OCI-LY1 (cell line): ENCODE results near the gene CHRDL1.

Experiments
- H2AFZ ChIP-seq: fragments of 200-600 bp; sonication (generic), shearing (Covaris generic); 2 replicates; pipeline ENCODE4 v1.6.0; 2014; ENCODE audit warnings: antibody characterized with exemption, mild to moderate bottlenecking, low read length
- H3F3A ChIP-seq: fragments of 200-600 bp; sonication (generic), shearing (Covaris generic); 2 replicates; pipeline ENCODE4 v1.6.0; 2014; ENCODE audit warnings: mild to moderate bottlenecking, antibody characterized with exemption, low read length, moderate library complexity; ENCODE audit not compliant: insufficient read depth
- H3K27ac ChIP-seq: fragments of 200-600 bp; sonication (generic); 2 replicates; pipeline ENCODE4 v1.5.1; 2014; ENCODE audit warnings: low read length, mixed run types, mild to moderate bottlenecking, low read depth; ENCODE audit not compliant: poor library complexity, severe bottlenecking
- H3K27me3 ChIP-seq: fragments of 200-600 bp; sonication (generic); 2 replicates; pipeline ENCODE4 v1.6.0; 2014; ENCODE audit warnings: antibody characterized with exemption, mild to moderate bottlenecking, low read length, moderate library complexity; ENCODE audit not compliant: insufficient read depth
- H3K36me3 ChIP-seq: fragments of 200-600 bp; sonication (generic); 2 replicates; pipeline ENCODE4 v1.6.1; 2014; ENCODE audit warnings: mild to moderate bottlenecking, antibody characterized with exemption, low read length, moderate library complexity, mixed read lengths; ENCODE audit not compliant: insufficient read depth
- H3K4me1 ChIP-seq: fragments of 200-600 bp; sonication (generic); 2 replicates; pipeline ENCODE4 v1.5.1; 2014; ENCODE audit warnings: mild to moderate bottlenecking, low read length, moderate library complexity; ENCODE audit not compliant: insufficient read depth, severe bottlenecking
- H3K4me2 ChIP-seq: fragments of 200-600 bp; sonication (generic), shearing (Covaris generic); 2 replicates; pipeline ENCODE4 v1.6.1; 2014; ENCODE audit warnings: low read length
- H3K4me3 ChIP-seq: fragments of 200-600 bp; sonication (generic); 2 replicates; pipeline ENCODE4 v1.5.1; 2014; ENCODE audit warnings: low read length, low read depth, mild to moderate bottlenecking, mixed read lengths; ENCODE audit not compliant: poor library complexity, severe bottlenecking
- H3K79me2 ChIP-seq: fragments of 200-600 bp; shearing (Covaris generic); 2 replicates; pipeline ENCODE4 v1.6.1; 2016; ENCODE audit warnings: mixed run types, low read length, mixed read lengths; ENCODE audit not compliant: insufficient read depth
- H3K9ac ChIP-seq: fragments of 200-600 bp; sonication (generic), shearing (Covaris generic); 2 replicates; pipeline ENCODE4 v1.6.1; 2014; ENCODE audit warnings: mild to moderate bottlenecking, low read length, mixed read lengths
- H3K9me2 ChIP-seq: fragments of 200-600 bp; sonication (generic), shearing (Covaris generic); 2 replicates; pipeline ENCODE4 v1.6.1; 2014; ENCODE audit warnings: low read depth, mild to moderate bottlenecking, low read length, mixed read lengths
- H3K9me3 ChIP-seq: fragments of 200-600 bp; shearing (Covaris generic); 2 replicates; pipeline ENCODE4 v1.6.1; 2014; ENCODE audit warnings: low read length, mixed read lengths
- H4K20me1 ChIP-seq: fragments of 200-600 bp; sonication (generic), shearing (Covaris generic); 2 replicates; pipeline ENCODE4 v1.6.0; 2016; ENCODE audit warnings: mild to moderate bottlenecking, low read length; ENCODE audit not compliant: insufficient read depth
- EZH2 ChIP-seq: fragments of 200-600 bp; sonication (generic), shearing (Covaris generic); IDR thresholded peaks from 2 replicates; pipeline ENCODE4 v1.8.0; 2017; ENCODE audit warnings: borderline replicate concordance, mixed run types, mild to moderate bottlenecking, antibody characterized with exemption, low read length, moderate library complexity, mixed read lengths
- TF ChIP-seq, protein P1 (sequence below): fragments of 200-600 bp; sonication (generic), shearing (Covaris generic); IDR thresholded peaks from 2 replicates; pipeline ENCODE4 v1.5.1; 2017; ENCODE audit warnings: mild to moderate bottlenecking, antibody characterized with exemption, low read length, moderate library complexity, mixed read lengths

The CHRDL1 gene

DNA sequence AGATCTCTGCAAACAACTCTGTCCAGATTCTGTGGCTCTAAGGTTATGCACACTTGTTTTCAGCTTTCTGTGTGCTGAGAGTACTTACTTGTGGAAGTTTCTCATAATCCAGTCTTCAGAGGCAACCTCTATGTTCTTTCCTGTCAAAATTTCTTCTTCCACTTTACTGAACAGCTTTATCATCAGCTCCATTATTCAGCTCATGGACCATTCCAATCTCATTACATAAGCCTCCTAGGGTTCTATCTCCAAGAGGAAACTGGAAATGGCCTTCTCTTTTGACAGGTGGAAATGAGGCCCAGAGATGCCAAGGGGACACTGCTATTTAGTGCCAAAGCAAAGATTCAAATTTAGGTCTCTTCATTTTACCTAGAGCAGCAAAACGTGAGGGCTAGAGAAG lies 61.3 kb downstream of the CHRDL1 start:
- Histone ChIP-seq H3K9me3 (no peaks in the 10 kb centered on the region), H3K27me3 (no peaks in the 10 kb centered on the region), H3F3A (no peaks in the 10 kb centered on the region), H4K20me1 (no peaks in the 10 kb centered on the region), H3K4me1 (no peaks in the 10 kb centered on the region), H3K27ac (no peak overlapping the region), H3K36me3 (no peaks in the 10 kb centered on the region), H3K9me2 (no peaks in the 10 kb centered on the region), H2AFZ (no peak overlapping the region), H3K4me3 (no peak overlapping the region), H3K79me2 (no peaks in the 10 kb centered on the region), H3K4me2 (no peak overlapping the region), H3K9ac (no peak overlapping the region)
- TF ChIP-seq EZH2, result no peak
- TF ChIP-seq, protein P1, sequence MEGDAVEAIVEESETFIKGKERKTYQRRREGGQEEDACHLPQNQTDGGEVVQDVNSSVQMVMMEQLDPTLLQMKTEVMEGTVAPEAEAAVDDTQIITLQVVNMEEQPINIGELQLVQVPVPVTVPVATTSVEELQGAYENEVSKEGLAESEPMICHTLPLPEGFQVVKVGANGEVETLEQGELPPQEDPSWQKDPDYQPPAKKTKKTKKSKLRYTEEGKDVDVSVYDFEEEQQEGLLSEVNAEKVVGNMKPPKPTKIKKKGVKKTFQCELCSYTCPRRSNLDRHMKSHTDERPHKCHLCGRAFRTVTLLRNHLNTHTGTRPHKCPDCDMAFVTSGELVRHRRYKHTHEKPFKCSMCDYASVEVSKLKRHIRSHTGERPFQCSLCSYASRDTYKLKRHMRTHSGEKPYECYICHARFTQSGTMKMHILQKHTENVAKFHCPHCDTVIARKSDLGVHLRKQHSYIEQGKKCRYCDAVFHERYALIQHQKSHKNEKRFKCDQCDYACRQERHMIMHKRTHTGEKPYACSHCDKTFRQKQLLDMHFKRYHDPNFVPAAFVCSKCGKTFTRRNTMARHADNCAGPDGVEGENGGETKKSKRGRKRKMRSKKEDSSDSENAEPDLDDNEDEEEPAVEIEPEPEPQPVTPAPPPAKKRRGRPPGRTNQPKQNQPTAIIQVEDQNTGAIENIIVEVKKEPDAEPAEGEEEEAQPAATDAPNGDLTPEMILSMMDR, result no peak

DNA sequence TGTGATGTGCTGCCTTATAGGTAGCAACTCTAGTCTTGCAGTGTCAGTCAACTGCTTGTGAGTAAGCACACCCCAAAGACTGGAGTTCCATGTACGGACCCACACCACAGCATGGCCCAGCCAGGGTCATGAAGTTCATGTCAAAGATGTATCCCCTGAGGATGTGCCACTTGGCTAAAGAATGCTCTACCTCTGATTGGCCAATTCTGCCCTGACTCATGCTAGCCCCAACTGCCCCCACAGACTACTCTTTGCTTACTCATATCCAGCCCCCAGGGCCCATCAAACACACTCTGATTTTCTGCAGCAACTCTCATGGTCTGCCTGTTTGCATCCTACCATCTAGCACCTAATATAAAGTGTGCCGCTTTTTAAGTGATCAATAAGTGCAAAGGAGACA lies 62.5 kb downstream of the CHRDL1 start:
- Histone ChIP-seq H3K4me3 (no peak overlapping the region), H3K27ac (no peak overlapping the region), H3K9me3 (no peaks in the 10 kb centered on the region), H3K9ac (no peak overlapping the region), H3K4me2 (no peak overlapping the region), H3K36me3 (no peaks in the 10 kb centered on the region), H3K9me2 (no peaks in the 10 kb centered on the region), H3F3A (no peaks in the 10 kb centered on the region), H3K4me1 (no peaks in the 10 kb centered on the region), H2AFZ (no peak overlapping the region), H3K79me2 (no peaks in the 10 kb centered on the region), H3K27me3 (no peaks in the 10 kb centered on the region), H4K20me1 (no peaks in the 10 kb centered on the region)
- TF ChIP-seq, protein P1, result no peak
- no peak for TF ChIP-seq EZH2

DNA sequence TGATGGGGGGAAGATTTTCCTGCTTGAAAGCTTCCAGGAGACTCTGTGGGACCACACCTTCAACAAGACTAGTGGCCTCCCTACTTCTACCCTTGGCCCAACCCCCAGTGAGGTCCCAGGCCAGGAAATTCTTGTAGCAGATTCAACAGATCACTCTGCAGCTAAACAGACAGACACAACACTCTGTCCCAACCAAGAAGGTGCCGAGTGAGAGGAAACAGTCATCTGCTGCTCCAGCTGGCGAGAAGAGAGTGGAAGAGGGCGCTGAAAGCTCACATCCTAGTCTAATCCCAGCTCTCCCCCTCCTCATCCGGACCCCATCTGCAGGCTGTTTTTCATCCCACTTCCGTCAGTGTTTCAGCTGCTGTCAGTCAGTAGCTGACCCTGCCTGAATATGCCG lies 63.4 kb downstream of the CHRDL1 start:
- Histone ChIP-seq H3K9ac (no peak overlapping the region), H3K79me2 (no peaks in the 10 kb centered on the region), H3K9me3 (no peaks in the 10 kb centered on the region), H3K27ac (no peak overlapping the region), H2AFZ (no peak overlapping the region), H3K9me2 (no peaks in the 10 kb centered on the region), H4K20me1 (no peaks in the 10 kb centered on the region), H3K4me1 (no peaks in the 10 kb centered on the region), H3K4me2 (no peak overlapping the region), H3K4me3 (no peak overlapping the region), H3F3A (no peaks in the 10 kb centered on the region), H3K36me3 (no peaks in the 10 kb centered on the region), H3K27me3 (no peaks in the 10 kb centered on the region)
- TF ChIP-seq, protein P1, result no peak
- TF ChIP-seq EZH2, result no peak
